WTC11 (cell line): ENCODE results near the gene RUNX1.

Experiments used
- ESRRA ChIP-seq: sonication (generic); formaldehyde crosslinking; IDR thresholded peaks from 2 replicates; pipeline ENCODE4 v1.8.1; 2022; ENCODE audit warnings: mild to moderate bottlenecking, missing genetic modification reagents, borderline replicate concordance
- GTF2I ChIP-seq: fragments of 250-450 bp; sonication (Bioruptor Pico); conservative IDR thresholded peaks from 2 replicates; pipeline ENCODE4 v1.4.0; 2021; ENCODE audit warnings: mild to moderate bottlenecking
- JUN ChIP-seq: sonication (generic); formaldehyde crosslinking; IDR thresholded peaks from 2 replicates; pipeline ENCODE4 v1.8.0; 2023; ENCODE audit warnings: mild to moderate bottlenecking, missing genetic modification reagents
- SP1 ChIP-seq: sonication (generic); formaldehyde crosslinking; conservative IDR thresholded peaks from 2 replicates; pipeline ENCODE4 v1.8.1; 2022; ENCODE audit warnings: missing genetic modification reagents
- TF ChIP-seq, protein P1 (sequence below): fragments of 200-600 bp; IDR thresholded peaks from 2 replicates; pipeline ENCODE4 v1.8.0; 2022; ENCODE audit warnings: antibody characterized with exemption

DNA sequence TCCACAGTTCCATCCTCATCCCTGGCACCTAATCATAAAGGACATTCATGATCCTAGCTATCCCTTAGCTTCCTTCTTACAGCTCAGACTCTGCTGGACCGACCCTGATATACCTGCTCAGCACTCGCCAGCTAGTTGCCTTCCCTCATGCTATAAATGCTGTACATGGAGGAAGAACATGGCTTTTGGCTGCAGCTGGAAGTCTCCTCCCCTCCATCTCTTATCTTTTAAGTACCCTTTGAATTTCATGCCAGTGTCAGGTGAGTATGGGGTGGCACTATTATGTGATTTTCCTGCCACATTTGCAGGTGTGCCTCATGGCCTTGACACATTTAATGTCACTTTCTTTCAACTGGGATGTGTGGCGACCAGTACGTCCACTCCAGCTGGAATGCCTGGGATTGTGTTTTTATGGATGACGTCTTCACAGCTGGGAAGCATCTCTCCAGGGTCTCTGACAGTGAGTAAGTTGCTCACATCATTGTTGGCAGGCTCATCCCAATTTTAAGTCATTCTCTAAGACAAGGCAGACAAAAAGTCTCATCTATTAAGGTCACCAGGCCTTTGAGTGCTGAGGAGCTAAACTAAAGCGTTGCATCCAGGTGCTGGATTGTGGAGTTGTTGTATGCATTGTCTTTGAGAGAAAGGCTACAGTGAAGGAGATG is 43.4 kb downstream of the RUNX1 start:
- TF ChIP-seq ESRRA (CRISPR knock-in tag) (no peak), SP1 (CRISPR knock-in tag) (no peak), JUN (CRISPR knock-in tag) (no peak), GTF2I (no peak)
- TF ChIP-seq, protein P1, sequence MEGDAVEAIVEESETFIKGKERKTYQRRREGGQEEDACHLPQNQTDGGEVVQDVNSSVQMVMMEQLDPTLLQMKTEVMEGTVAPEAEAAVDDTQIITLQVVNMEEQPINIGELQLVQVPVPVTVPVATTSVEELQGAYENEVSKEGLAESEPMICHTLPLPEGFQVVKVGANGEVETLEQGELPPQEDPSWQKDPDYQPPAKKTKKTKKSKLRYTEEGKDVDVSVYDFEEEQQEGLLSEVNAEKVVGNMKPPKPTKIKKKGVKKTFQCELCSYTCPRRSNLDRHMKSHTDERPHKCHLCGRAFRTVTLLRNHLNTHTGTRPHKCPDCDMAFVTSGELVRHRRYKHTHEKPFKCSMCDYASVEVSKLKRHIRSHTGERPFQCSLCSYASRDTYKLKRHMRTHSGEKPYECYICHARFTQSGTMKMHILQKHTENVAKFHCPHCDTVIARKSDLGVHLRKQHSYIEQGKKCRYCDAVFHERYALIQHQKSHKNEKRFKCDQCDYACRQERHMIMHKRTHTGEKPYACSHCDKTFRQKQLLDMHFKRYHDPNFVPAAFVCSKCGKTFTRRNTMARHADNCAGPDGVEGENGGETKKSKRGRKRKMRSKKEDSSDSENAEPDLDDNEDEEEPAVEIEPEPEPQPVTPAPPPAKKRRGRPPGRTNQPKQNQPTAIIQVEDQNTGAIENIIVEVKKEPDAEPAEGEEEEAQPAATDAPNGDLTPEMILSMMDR: no peak
